HEK293T (cell line): Measurements from ENCODE around the gene PIP5K1C.

Experiments
- CTCF ChIA-PET: fragments of 350-600 bp; formaldehyde crosslinking; extraction: SDS; loops from one replicate; lab custom pipeline; 2021; ENCODE audit warnings: antibody characterized with exemption, inconsistent platforms; lab: Yijun Ruan, JAX
- POLR2A ChIA-PET: fragments of 350-600 bp; formaldehyde crosslinking; extraction: SDS; loops from one replicate; lab custom pipeline; 2020; ENCODE audit warnings: antibody characterized with exemption, inconsistent platforms; lab: Yijun Ruan, JAX
- DNase-seq: peaks from one replicate; pipeline ENCODE4 v3.0.0; 2012; ENCODE audit warnings: mixed read lengths; ENCODE audit errors: extremely low spot score
- ARNT ChIP-seq: fragments of 450-650 bp; IDR thresholded peaks from 2 replicates; pipeline ENCODE4 v1.6.1; 2017; ENCODE audit warnings: mild to moderate bottlenecking
- BHLHE40 ChIP-seq: fragments of 450-650 bp; IDR thresholded peaks from 2 replicates; pipeline ENCODE4 v1.6.1; 2016; ENCODE audit warnings: mild to moderate bottlenecking, moderate library complexity, borderline replicate concordance
- CTBP1 ChIP-seq: fragments of 450-650 bp; IDR thresholded peaks from 2 replicates; pipeline ENCODE4 v1.6.1; 2016; ENCODE audit warnings: borderline replicate concordance
- ELF4 ChIP-seq: fragments of 450-650 bp; IDR thresholded peaks from 2 replicates; pipeline ENCODE4 v1.6.1; 2017; ENCODE audit warnings: antibody characterized with exemption
- FOXA1 ChIP-seq: fragments of 450-650 bp; IDR thresholded peaks from 2 replicates; pipeline ENCODE4 v1.6.1; 2016; ENCODE audit warnings: mild to moderate bottlenecking
- FOXK2 ChIP-seq: fragments of 450-650 bp; IDR thresholded peaks from 2 replicates; pipeline ENCODE4 v1.6.1; 2016; ENCODE audit warnings: mild to moderate bottlenecking
- FOXM1 ChIP-seq: fragments of 450-650 bp; IDR thresholded peaks from 2 replicates; pipeline ENCODE4 v1.6.1; 2017; ENCODE audit warnings: mild to moderate bottlenecking, borderline replicate concordance
- HDGF ChIP-seq: fragments of 450-650 bp; IDR thresholded peaks from 2 replicates; pipeline ENCODE4 v1.6.1; 2017; ENCODE audit warnings: antibody characterized with exemption, borderline replicate concordance
- L3MBTL2 ChIP-seq: fragments of 450-650 bp; conservative IDR thresholded peaks from 2 replicates; pipeline ENCODE4 v1.6.1; 2016; ENCODE audit warnings: mild to moderate bottlenecking
- LEF1 ChIP-seq: fragments of 450-650 bp; IDR thresholded peaks from 2 replicates; pipeline ENCODE4 v1.6.1; 2017; ENCODE audit warnings: mild to moderate bottlenecking, borderline replicate concordance
- NFRKB ChIP-seq: fragments of 450-650 bp; IDR thresholded peaks from 2 replicates; pipeline ENCODE4 v1.6.1; 2016; ENCODE audit warnings: mild to moderate bottlenecking, moderate library complexity
- PKNOX1 ChIP-seq: fragments of 450-650 bp; IDR thresholded peaks from 2 replicates; pipeline ENCODE4 v1.6.1; 2016
- SP1 ChIP-seq: fragments of 450-650 bp; IDR thresholded peaks from 2 replicates; pipeline ENCODE4 v1.6.1; 2017
- SUZ12 ChIP-seq: fragments of 450-650 bp; IDR thresholded peaks from 2 replicates; pipeline ENCODE4 v1.6.1; 2016; ENCODE audit warnings: mild to moderate bottlenecking
- TARDBP ChIP-seq: fragments of 450-650 bp; IDR thresholded peaks from 2 replicates; pipeline ENCODE4 v1.6.1; 2016
- ZNF384 ChIP-seq: fragments of 450-650 bp; IDR thresholded peaks from 2 replicates; pipeline ENCODE4 v1.6.1; 2016

Gene PIP5K1C

GRCh38 chr19:3743486-3743885 is 43.2 kb upstream of the PIP5K1C start:
- POLR2A ChIA-PET = interaction anchor here (1.1 kb wide), 1 partner anchor 19 kb away, joined by 7 read pairs; the partner anchor contains the start of gene MRPL54
- TF ChIP-seq FOXM1 (no peak), ELF4 (no peak), ZNF384 (no peak), CTBP1 (no peak), SUZ12 (no peak), SP1 (no peak), L3MBTL2 (no peak), NFRKB (no peak)
- peak; percentile 59 for DNase-seq
- CTCF ChIA-PET = no interaction called here

- TF ChIP-seq L3MBTL2 (no peak), CTBP1 (no peak), FOXK2 (no peak), ELF4 (no peak), HDGF (no peak), LEF1 (no peak), NFRKB (no peak), FOXA1 (no peak), ARNT (no peak), PKNOX1 (no peak), SP1 (no peak), TARDBP (no peak), ZNF384 (no peak), BHLHE40 (no peak), FOXM1 (no peak), SUZ12 (no peak)
- no peak for DNase-seq
- CTCF ChIA-PET = no interaction called here
- POLR2A ChIA-PET = interaction anchor here (3.2 kb wide), 1 partner anchor 22 kb away, joined by 15 read pairs; the partner anchor contains the start of gene MRPL54
Observed at GRCh38 chr19:3740431-3740830, 40.2 kb upstream of the PIP5K1C start.

- POLR2A ChIA-PET = interaction anchor here (1.1 to 1.7 kb wide), 2 partner anchors 23 to 24 kb away, joined by 3 to 7 read pairs; partner anchors contain the start of gene APBA3
- TF ChIP-seq SP1 = no peak
- CTCF ChIA-PET = no interaction called here
- DNase-seq = no peak
Observed at GRCh38 chr19:3738477-3739220, 38.4 kb upstream of the PIP5K1C start.

- TF ChIP-seq FOXK2 = no peak
- TF ChIP-seq TARDBP = no peak
- TF ChIP-seq BHLHE40 = no peak
- no peak for TF ChIP-seq PKNOX1
- no peak for TF ChIP-seq FOXA1
- no peak for TF ChIP-seq LEF1
- TF ChIP-seq NFRKB = no peak
- no peak for TF ChIP-seq FOXM1
- TF ChIP-seq SUZ12 = no peak
- TF ChIP-seq ZNF384 = no peak
- no peak for TF ChIP-seq L3MBTL2
- TF ChIP-seq ELF4 = no peak
- no peak for TF ChIP-seq CTBP1
- TF ChIP-seq SP1 = no peak
- no peak for TF ChIP-seq ARNT
- no peak for TF ChIP-seq HDGF
- DNase-seq = no peak
- POLR2A ChIA-PET = interaction anchor here (1.7 kb wide), 1 partner anchor 24 kb away, joined by 7 read pairs; the partner anchor contains the start of gene APBA3
- CTCF ChIA-PET = no interaction called here
Observed at GRCh38 chr19:3737487-3738205, 37.4 kb upstream of the PIP5K1C start.

- TF ChIP-seq ZNF384 = no peak
- TF ChIP-seq NFRKB = no peak
- no peak for TF ChIP-seq CTBP1
- no peak for TF ChIP-seq L3MBTL2
- no peak for DNase-seq
- CTCF ChIA-PET = no interaction called here
- POLR2A ChIA-PET = no interaction called here
Observed at GRCh38 chr19:3736106-3736724, 35.9 kb upstream of the PIP5K1C start.

- TF ChIP-seq ZNF384 = no peak
- TF ChIP-seq PKNOX1 = no peak
- no peak for TF ChIP-seq LEF1
- no peak for TF ChIP-seq ELF4
- no peak for TF ChIP-seq FOXK2
- CTCF ChIA-PET = no interaction called here
- POLR2A ChIA-PET = interaction anchor here (1.6 kb wide), 1 partner anchor 28 kb away, joined by 5 read pairs; the partner anchor contains the start of gene MRPL54
- no peak for DNase-seq
Observed at GRCh38 chr19:3734310-3734600, 34.0 kb upstream of the PIP5K1C start.
